Nephron (organoid): Measurements from ENCODE around the gene ANGPT4.

ENCODE experiments used
- H3K27ac Mint-ChIP-seq, 3 experiments: 2 replicates each; pipeline ENCODE4 v1.8.0; 2020; ENCODE audit warnings: mixed read lengths in 3 of 3, mild to moderate bottlenecking in 2 of 3, moderate library complexity in 1 of 3
- H3K27me3 Mint-ChIP-seq: 2 replicates; pipeline ENCODE4 v1.8.0; 2021; ENCODE audit warnings: low read depth, mild to moderate bottlenecking, moderate library complexity, mixed read lengths
- H3K36me3 Mint-ChIP-seq: 2 replicates; pipeline ENCODE4 v1.8.0; 2020; ENCODE audit warnings: low read depth, mixed read lengths
- H3K4me1 Mint-ChIP-seq: 2 replicates; pipeline ENCODE4 v1.8.0; 2020; ENCODE audit warnings: mixed read lengths
- H3K4me3 Mint-ChIP-seq, 3 experiments: 2 replicates each; pipeline ENCODE4 v1.8.0; 2020; ENCODE audit warnings: mild to moderate bottlenecking in 3 of 3, mixed read lengths in 3 of 3, moderate library complexity in 2 of 3
- H3K9me3 Mint-ChIP-seq: 2 replicates; pipeline ENCODE4 v1.8.0; 2020; ENCODE audit warnings: mixed read lengths
- TF ChIP-seq, protein P1 (sequence below), 3 experiments: fragments of 200-600 bp; sonication (generic); IDR thresholded peaks; one replicate each; pipeline ENCODE4 v1.5.0; 2021; ENCODE audit warnings: antibody characterized with exemption in 3 of 3; ENCODE audit not compliant: unreplicated experiment in 3 of 3

Gene ANGPT4

GRCh38 chr20:914727-915498, 1.2 kb downstream of the ANGPT4 start:
- Mint-ChIP-seq H3K27me3 (peaks cover 12% of the 10 kb centered on the region), H3K4me3 (no peak overlapping the region), H3K4me1 (peaks cover 30% of the 10 kb centered on the region), H3K36me3 (no peaks in the 10 kb centered on the region), H3K27ac (peak overlapping the region in 1 of 3 experiments; percentile 25), H3K9me3 (no peaks in the 10 kb centered on the region)
- TF ChIP-seq, protein P1, sequence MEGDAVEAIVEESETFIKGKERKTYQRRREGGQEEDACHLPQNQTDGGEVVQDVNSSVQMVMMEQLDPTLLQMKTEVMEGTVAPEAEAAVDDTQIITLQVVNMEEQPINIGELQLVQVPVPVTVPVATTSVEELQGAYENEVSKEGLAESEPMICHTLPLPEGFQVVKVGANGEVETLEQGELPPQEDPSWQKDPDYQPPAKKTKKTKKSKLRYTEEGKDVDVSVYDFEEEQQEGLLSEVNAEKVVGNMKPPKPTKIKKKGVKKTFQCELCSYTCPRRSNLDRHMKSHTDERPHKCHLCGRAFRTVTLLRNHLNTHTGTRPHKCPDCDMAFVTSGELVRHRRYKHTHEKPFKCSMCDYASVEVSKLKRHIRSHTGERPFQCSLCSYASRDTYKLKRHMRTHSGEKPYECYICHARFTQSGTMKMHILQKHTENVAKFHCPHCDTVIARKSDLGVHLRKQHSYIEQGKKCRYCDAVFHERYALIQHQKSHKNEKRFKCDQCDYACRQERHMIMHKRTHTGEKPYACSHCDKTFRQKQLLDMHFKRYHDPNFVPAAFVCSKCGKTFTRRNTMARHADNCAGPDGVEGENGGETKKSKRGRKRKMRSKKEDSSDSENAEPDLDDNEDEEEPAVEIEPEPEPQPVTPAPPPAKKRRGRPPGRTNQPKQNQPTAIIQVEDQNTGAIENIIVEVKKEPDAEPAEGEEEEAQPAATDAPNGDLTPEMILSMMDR (IDR thresholded peaks at IDR 0.05; ENCODE audit: unreplicated experiment in 3 of 3), result no peak

- H3K9me3 Mint-ChIP-seq, result no peaks in the 10 kb centered on the region
- TF ChIP-seq, protein P1 (IDR thresholded peaks at IDR 0.05; ENCODE audit: unreplicated experiment in 3 of 3), result no peak
- H3K27ac Mint-ChIP-seq, result no peak overlapping the region
These were observed 2.8 kb downstream of the ANGPT4 start for GRCh38 chr20:913306-913849.

GRCh38 chr20:911882-912600, 4.1 kb downstream of the ANGPT4 start:
- TF ChIP-seq, protein P1 (IDR thresholded peaks at IDR 0.05; ENCODE audit: unreplicated experiment in 3 of 3), result no peak
- peaks cover 12% of the 10 kb centered on the region for H3K27me3 Mint-ChIP-seq
- peaks cover 30% of the 10 kb centered on the region for H3K4me1 Mint-ChIP-seq
- H3K27ac Mint-ChIP-seq, result peak overlapping the region in 1 of 3 experiments; percentile 77
- H3K9me3 Mint-ChIP-seq, result no peaks in the 10 kb centered on the region
- H3K36me3 Mint-ChIP-seq, result no peaks in the 10 kb centered on the region
- H3K4me3 Mint-ChIP-seq, result no peak overlapping the region

More at GRCh38 chr20:913306-913849, 2.8 kb downstream of the ANGPT4 start:
- Mint-ChIP-seq H3K4me3 (no peak overlapping the region), H3K4me1 (peaks cover 30% of the 10 kb centered on the region), H3K27me3 (peaks cover 12% of the 10 kb centered on the region), H3K36me3 (no peaks in the 10 kb centered on the region)

GRCh38 chr20:910870-911770, 5.0 kb downstream of the ANGPT4 start:
- peaks cover 30% of the 10 kb centered on the region for H3K4me1 Mint-ChIP-seq
- peak overlapping the region in 1 of 3 experiments; percentile 1 for H3K4me3 Mint-ChIP-seq
- peak overlapping the region; percentile 53 to 83 (median 77) for H3K27ac Mint-ChIP-seq

More at GRCh38 chr20:910870-911770, 5.0 kb downstream of the ANGPT4 start:
- no peaks in the 10 kb centered on the region for H3K9me3 Mint-ChIP-seq
- H3K27me3 Mint-ChIP-seq, result peaks cover 8% of the 10 kb centered on the region
- TF ChIP-seq, protein P1 (IDR thresholded peaks at IDR 0.05; ENCODE audit: unreplicated experiment in 3 of 3), result no peak
- no peaks in the 10 kb centered on the region for H3K36me3 Mint-ChIP-seq
